Astrocyte of the cerebellum (primary cell): ENCODE results near the gene COL2A1.

Experiments
- DNase-seq: peaks from one replicate; pipeline ENCODE4 v3.0.0-alpha.2; 2011; ENCODE audit warnings: low read depth
- H3K4me3 ChIP-seq: 2 replicates; pipeline ENCODE4 v1.5.1; 2011; ENCODE audit warnings: mild to moderate bottlenecking, low read depth, low read length, moderate library complexity
- in situ Hi-C: cut with HindIII; loops from 2 replicates; pipeline ENCODE4 v1.10.0; 2017; ENCODE audit warnings: low sequenced_read_pairs
- TF ChIP-seq, protein P1 (sequence below): IDR thresholded peaks from 2 replicates; pipeline ENCODE4 v1.5.1; 2012; ENCODE audit warnings: low read length, low read depth, moderate library complexity, mild to moderate bottlenecking; ENCODE audit errors: missing control alignments

Gene COL2A1

GRCh38 chr12:48015954-48016353, 11.7 kb upstream of the COL2A1 start:
- in situ Hi-C loops, result no loop called here
- DNase-seq, result no peak
- no peak overlapping the region for H3K4me3 ChIP-seq
- TF ChIP-seq, protein P1, sequence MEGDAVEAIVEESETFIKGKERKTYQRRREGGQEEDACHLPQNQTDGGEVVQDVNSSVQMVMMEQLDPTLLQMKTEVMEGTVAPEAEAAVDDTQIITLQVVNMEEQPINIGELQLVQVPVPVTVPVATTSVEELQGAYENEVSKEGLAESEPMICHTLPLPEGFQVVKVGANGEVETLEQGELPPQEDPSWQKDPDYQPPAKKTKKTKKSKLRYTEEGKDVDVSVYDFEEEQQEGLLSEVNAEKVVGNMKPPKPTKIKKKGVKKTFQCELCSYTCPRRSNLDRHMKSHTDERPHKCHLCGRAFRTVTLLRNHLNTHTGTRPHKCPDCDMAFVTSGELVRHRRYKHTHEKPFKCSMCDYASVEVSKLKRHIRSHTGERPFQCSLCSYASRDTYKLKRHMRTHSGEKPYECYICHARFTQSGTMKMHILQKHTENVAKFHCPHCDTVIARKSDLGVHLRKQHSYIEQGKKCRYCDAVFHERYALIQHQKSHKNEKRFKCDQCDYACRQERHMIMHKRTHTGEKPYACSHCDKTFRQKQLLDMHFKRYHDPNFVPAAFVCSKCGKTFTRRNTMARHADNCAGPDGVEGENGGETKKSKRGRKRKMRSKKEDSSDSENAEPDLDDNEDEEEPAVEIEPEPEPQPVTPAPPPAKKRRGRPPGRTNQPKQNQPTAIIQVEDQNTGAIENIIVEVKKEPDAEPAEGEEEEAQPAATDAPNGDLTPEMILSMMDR, result no peak

- H3K4me3 ChIP-seq, result no peak overlapping the region
- in situ Hi-C loops, result no loop called here
- no peak for DNase-seq
- TF ChIP-seq, protein P1, result no peak
These were observed 10.9 kb upstream of the COL2A1 start for GRCh38 chr12:48015129-48015528.

- DNase-seq, result no peak
- TF ChIP-seq, protein P1, result no peak
- H3K4me3 ChIP-seq, result no peak overlapping the region
- in situ Hi-C loops, result no loop called here
These were observed 9.0 kb upstream of the COL2A1 start for GRCh38 chr12:48013287-48013686.

GRCh38 chr12:48012070-48012469, 7.8 kb upstream of the COL2A1 start:
- H3K4me3 ChIP-seq, result no peak overlapping the region
- no peak for DNase-seq
- in situ Hi-C loops, result no loop called here
- TF ChIP-seq, protein P1, result no peak

DNA sequence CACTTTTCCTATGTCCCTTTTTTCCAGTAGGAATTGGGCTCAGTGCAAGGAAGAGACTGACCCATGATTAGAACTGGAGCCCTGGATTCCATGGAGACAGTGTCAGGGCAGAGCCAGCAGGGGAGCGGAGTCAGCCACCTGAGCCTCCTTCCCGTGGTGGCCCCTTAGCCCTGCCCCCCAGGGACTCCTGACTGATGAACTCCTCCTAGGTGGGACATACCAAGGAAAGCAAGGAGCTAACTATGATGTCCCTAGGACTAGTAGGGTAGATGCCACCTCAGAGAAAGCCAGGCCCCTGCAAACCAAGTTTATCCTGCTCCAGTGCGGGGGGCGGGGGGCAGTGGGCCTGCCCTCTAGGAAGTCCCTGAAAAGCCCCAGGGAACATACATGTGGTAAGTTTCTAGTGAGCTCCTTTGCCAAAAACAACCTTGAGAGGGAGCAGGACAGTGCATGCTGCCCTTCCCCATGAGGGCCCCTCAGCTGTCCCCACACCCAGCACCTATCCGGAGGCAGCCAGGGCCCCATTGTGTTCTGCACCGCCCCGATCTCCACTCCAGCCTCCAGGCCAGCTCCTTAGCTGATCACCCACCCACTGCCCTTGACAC, 6.2 kb upstream of the COL2A1 start:
- TF ChIP-seq, protein P1, result no peak
- H3K4me3 ChIP-seq, result no peak overlapping the region
- in situ Hi-C loops, result no loop called here
- no peak for DNase-seq

- no peak for DNase-seq
- TF ChIP-seq, protein P1, result no peak
- no peak overlapping the region for H3K4me3 ChIP-seq
- in situ Hi-C loops, result no loop called here
These were observed 5.2 kb upstream of the COL2A1 start for GRCh38 chr12:48009471-48009870.

GRCh38 chr12:48008950-48009349, 4.7 kb upstream of the COL2A1 start:
- in situ Hi-C loops, result no loop called here
- no peak overlapping the region for H3K4me3 ChIP-seq
- TF ChIP-seq, protein P1, result no peak
- no peak for DNase-seq
